GM12878 (cell line): ENCODE measurements around the gene CCDC57. TPM values are rescaled to one million over a fixed set of nuclear protein-coding genes. Genes with fewer than 3 reads are reported as not detected.

Source experiments
- ATAC-seq: fragments of 200-7000 bp; cut with Tn5 transposase; 3 replicates; pipeline ENCODE4 v1.9.1; 2020; ENCODE audit warnings: mild to moderate bottlenecking, moderate library complexity
- BruUV-seq: library from RNA; stranded (reverse); fragments of 400-500 nt; replicated peaks from 2 replicates; lab custom pipeline; 2021; lab: Mats Ljungman, UMichigan
- CTCF ChIA-PET: fragments of 300-600 bp; sonication (Branson Sonifier 250); formaldehyde crosslinking; extraction: SDS; loops from one replicate; lab custom pipeline; 2021; ENCODE audit warnings: inconsistent platforms; lab: Yijun Ruan, JAX
- POLR2A ChIA-PET: fragments of 350-600 bp; formaldehyde crosslinking; extraction: SDS; loops from one replicate; lab custom pipeline; 2021; ENCODE audit warnings: inconsistent platforms; lab: Charles Lee
- RAD21 ChIA-PET: fragments of 300-600 bp; sonication (Branson Sonifier 250); formaldehyde crosslinking; loops from one replicate; lab custom pipeline; 2023; ENCODE audit warnings: antibody characterized with exemption; ENCODE audit not compliant: unreplicated experiment; lab: Charles Lee
- SMC1A ChIA-PET: fragments of 300-600 bp; sonication (Branson Sonifier 250); formaldehyde crosslinking; loops from one replicate; lab custom pipeline; 2023; ENCODE audit not compliant: unreplicated experiment, uncharacterized antibody; lab: Charles Lee
- DNase-seq: peaks from one replicate; pipeline ENCODE4 v3.0.0-alpha.2; 2011; ENCODE audit warnings: low read depth, low spot score
- FAIRE-seq: peaks from 3 replicates; lab custom pipeline; 2011; peaks lifted over from hg19 to GRCh38; lab: Jason Lieb, UNC
- H2AFZ ChIP-seq: 2 replicates; pipeline ENCODE4 v1.6.0; 2011; ENCODE audit warnings: low read depth, low read length, control low read depth; ENCODE audit not compliant: control insufficient read depth
- H3K27ac ChIP-seq: 2 replicates; pipeline ENCODE4 v1.5.1; 2011; ENCODE audit warnings: control low read depth; ENCODE audit not compliant: control insufficient read depth, insufficient read depth
- H3K27me3 ChIP-seq, 2 experiments: replicated peaks in 1 of 2; 2 replicates each; pipeline versions ENCODE4 v1.6.0 to v1.6.1; 2011; ENCODE audit warnings: low read length in 1 of 2; ENCODE audit not compliant: control insufficient read depth in 2 of 2, insufficient read depth in 2 of 2
- H3K36me3 ChIP-seq, 2 experiments: 2 replicates each; pipeline ENCODE4 v1.5.1; 2011; ENCODE audit warnings: low read length in 1 of 2; ENCODE audit not compliant: control insufficient read depth in 2 of 2, insufficient read depth in 2 of 2
- H3K4me1 ChIP-seq: 2 replicates; pipeline ENCODE4 v1.6.1; 2011; ENCODE audit warnings: mild to moderate bottlenecking, low read length, moderate library complexity, mixed read lengths; ENCODE audit not compliant: control insufficient read depth, insufficient read depth
- H3K4me2 ChIP-seq: 2 replicates; pipeline ENCODE4 v1.6.0; 2011; ENCODE audit warnings: control low read depth; ENCODE audit not compliant: control insufficient read depth, insufficient read depth
- H3K4me3 ChIP-seq: fragments of 200-600 bp; sonication (generic); 2 replicates; pipeline ENCODE4 v1.5.1; 2016
- H3K79me2 ChIP-seq: 2 replicates; pipeline ENCODE4 v1.6.0; 2011; ENCODE audit warnings: low read length; ENCODE audit not compliant: control insufficient read depth, insufficient read depth
- H3K9ac ChIP-seq: 2 replicates; pipeline ENCODE4 v1.8.0; 2011; ENCODE audit warnings: low read length, control low read depth, mixed read lengths; ENCODE audit not compliant: control insufficient read depth, insufficient read depth
- H3K9me3 ChIP-seq: replicated peaks from 3 replicates; pipeline ENCODE4 v1.5.1; 2011; ENCODE audit warnings: mild to moderate bottlenecking, low read length; ENCODE audit not compliant: control insufficient read depth, insufficient read depth
- H4K20me1 ChIP-seq: 2 replicates; pipeline ENCODE4 v1.6.0; 2011; ENCODE audit not compliant: control insufficient read depth, insufficient read depth
- EGR1 ChIP-seq, 2 experiments: IDR thresholded peaks; 1 replicate in 1 of 2; 2 replicates in 1 of 2; pipeline ENCODE4 v1.6.1; 2011 to 2012; ENCODE audit warnings: low read depth in 2 of 2, low read length in 2 of 2, borderline replicate concordance in 1 of 2, mild to moderate bottlenecking in 1 of 2, moderate library complexity in 1 of 2
- POLR2A ChIP-seq: IDR thresholded peaks from 2 replicates; pipeline ENCODE4 v1.6.1; 2011; ENCODE audit warnings: low read depth, mild to moderate bottlenecking, low read length
- POLR2AphosphoS5 ChIP-seq: IDR thresholded peaks from 2 replicates; pipeline ENCODE4 v1.6.1; 2011; ENCODE audit warnings: mild to moderate bottlenecking, low read length, inconsistent platforms
- ZBED1 ChIP-seq: IDR thresholded peaks from 2 replicates; pipeline ENCODE4 v1.6.1; 2016; ENCODE audit warnings: borderline replicate concordance
- WGBS: methylation state at CpG from one replicate; pipeline ENCODE4 v1.1.6; 2016; ENCODE audit warnings: low lambda C conversion rate; ENCODE audit not compliant: insufficient replicate concordance, insufficient coverage; ENCODE audit errors: missing lambda C conversion rate; 5-methylcytosine and 5-hydroxymethylcytosine counted together
- in situ Hi-C: fragments of 300-500 bp; cut with MboI; formaldehyde crosslinking; loops from 9 replicates; pipeline ENCODE4 v1.14.3; 2018; ENCODE audit warnings: mixed read lengths
- intact Hi-C: fragments of 100-400 bp; cut with micrococcal nuclease; formaldehyde crosslinking; loops from one replicate; pipeline ENCODE4 v1.14.2; 2022; ENCODE audit not compliant: unreplicated experiment
- polyA plus RNA-seq, 11 experiments: library from polyadenylated mRNA; depleted of rRNA in 4 of 11; unstranded in 6 of 11; stranded (reverse) in 5 of 11; fragments of >200 nt; fragmentation: Nextera tagmentation in 4 of 11; fragmentation: Illumina TruSeq in 1 of 11; extraction: Ambion mirVana in 4 of 11; extraction: Trizol in 1 of 11; gene quantifications; 1 replicate in 1 of 11; 2 replicates in 10 of 11; pipeline versions ENCODE4 v1.2.1 to v1.2.3, GENCODE V29; 2011 to 2016; ENCODE audit warnings: inconsistent platforms in 2 of 11, missing spikeins in 2 of 11, low read depth in 1 of 11
- total RNA-seq, 4 experiments: library from RNA; depleted of rRNA in 3 of 4; stranded (reverse); fragments of >200 nt in 3 of 4; fragmentation: Illumina TruSeq in 1 of 4; extraction: Trizol in 1 of 4; gene quantifications; 2 replicates each; pipeline versions ENCODE4 v1.2.1 to v1.2.3, GENCODE V29; 2013 to 2021

CCDC57 gene
- total and polyA plus RNA-seq, 10 of the 15 experiments (the other 5 are each of a cell fraction or from before 2014, with no cell fraction given): 5.4 to 123 (median 45.8) TPM

- Histone ChIP-seq H3K9me3 (no peaks in the 10 kb centered on the region), H3K9ac (no peak overlapping the region), H3K4me1 (peaks cover 4% of the 10 kb centered on the region), H4K20me1 (no peaks in the 10 kb centered on the region), H3K27ac (no peak overlapping the region), H3K79me2 (peaks cover 15% of the 10 kb centered on the region), H3K27me3 (no peaks in the 10 kb centered on the region), H3K4me3 (no peak overlapping the region), H3K4me2 (no peak overlapping the region), H3K36me3 (peaks cover 15 to 73% of the 10 kb centered on the region in 2 experiments), H2AFZ (no peak overlapping the region)
- RAD21 ChIA-PET: no interaction called here
- in situ Hi-C loops (no loop called here), intact Hi-C loops (no loop called here)
- SMC1A ChIA-PET: no interaction called here
- ATAC-seq: no peak
- no peak for TF ChIP-seq EGR1 (IDR thresholded peaks at IDR 0.05; ENCODE audit: borderline replicate concordance in 1 of 2, low read depth in 2 of 2, low read length in 2 of 2)
- TF ChIP-seq POLR2AphosphoS5: peak; percentile 22; the same call in 1 of the 2 replicates
- no peak for DNase-seq
- no peak for FAIRE-seq
- POLR2A ChIA-PET: no interaction called here
- 98% methylated on average over 26 of the region's 37 CpGs for WGBS
- CTCF ChIA-PET: no interaction called here
- BruUV-seq: no TSS peak
These were observed 121.2 kb downstream of the CCDC57 start for GRCh38 chr17:82091264-82092066.

- Histone ChIP-seq H2AFZ (no peak overlapping the region), H3K27ac (no peak overlapping the region), H3K9me3 (no peaks in the 10 kb centered on the region), H4K20me1 (no peaks in the 10 kb centered on the region), H3K4me3 (no peak overlapping the region), H3K9ac (no peak overlapping the region), H3K27me3 (no peaks in the 10 kb centered on the region), H3K4me2 (no peak overlapping the region), H3K79me2 (peaks cover 7% of the 10 kb centered on the region), H3K4me1 (no peaks in the 10 kb centered on the region), H3K36me3 (peaks cover 14 to 74% of the 10 kb centered on the region in 2 experiments)
- POLR2A ChIA-PET: interaction anchor here (0.5 kb wide), 1 partner anchor 340 kb away, joined by 3 read pairs; no protein-coding TSS in a partner anchor
- FAIRE-seq (no peak), DNase-seq (no peak), ATAC-seq (no peak)
- CTCF ChIA-PET: no interaction called here
- no TSS peak for BruUV-seq
- RAD21 ChIA-PET: no interaction called here
- WGBS: 97% methylated on average over 29 of the region's 29 CpGs
- SMC1A ChIA-PET: no interaction called here
- peak; percentile 42 for TF ChIP-seq POLR2A
- TF ChIP-seq ZBED1: no peak
- intact Hi-C loops: no loop called here
- in situ Hi-C loops: no loop called here
These were observed 121.9 kb downstream of the CCDC57 start for GRCh38 chr17:82090549-82091263.
